ENCODE data around the gene ETFRF1. TPM values are rescaled to one million over a fixed set of nuclear protein-coding genes. Genes with fewer than 3 reads are reported as not detected.

Gene ETFRF1
- total and polyA plus RNA-seq, 2 experiments from 2014 or later: 23.3 to 39.3 TPM

- no peak overlapping the region for H3K27ac ChIP-seq
- H3K27me3 ChIP-seq (replicated peaks; ENCODE audit: insufficient read depth): no peaks in the 10 kb centered on the region
- no peak overlapping the region for H2AFZ ChIP-seq
- no peaks in the 10 kb centered on the region for H3K9me3 ChIP-seq (ENCODE audit: low read depth)
- TF ChIP-seq EZH2 (IDR thresholded peaks at IDR 0.05; ENCODE audit: insufficient read depth, poor library complexity, severe bottlenecking) (no peak), EZH2phosphoT487 (IDR thresholded peaks at IDR 0.05; ENCODE audit: insufficient read depth, low read depth) (no peak)
- in situ Hi-C loops (cut with MboI): no loop called here
- no peak overlapping the region for H3K9ac ChIP-seq
- H4K20me1 ChIP-seq (ENCODE audit: insufficient read depth): no peaks in the 10 kb centered on the region
- 0 out of 2 replicates have a peak, but pooled peaks cover 5% of the 10 kb centered on the region for H3F3A ChIP-seq (ENCODE audit: insufficient read depth)
- no peaks in the 10 kb centered on the region for H3K9me2 ChIP-seq (ENCODE audit: insufficient read depth)
- 31 to 37% methylated on average over 2 of the region's 2 CpGs for WGBS, 2 experiments (ENCODE audit: low coverage in 1 of 2, low lambda C conversion rate in 2 of 2, missing lambda C conversion rate in 2 of 2)
- H3K4me2 ChIP-seq (ENCODE audit: unreplicated experiment): no peak overlapping the region
- H3K36me3 ChIP-seq (ENCODE audit: low read depth): no peaks in the 10 kb centered on the region
- H3K79me2 ChIP-seq (ENCODE audit: insufficient read depth): no peaks in the 10 kb centered on the region
- H3K4me1 ChIP-seq (ENCODE audit: insufficient read depth): peaks cover 5% of the 10 kb centered on the region
- no peak for DNase-seq
- H3K4me3 ChIP-seq: no peak overlapping the region
Observed at GRCh38 chr12:25184132-25184531, 10.9 kb upstream of the ETFRF1 start.

- Histone ChIP-seq H3K27ac (no peak overlapping the region), H2AFZ (no peak overlapping the region), H3K4me1 (ENCODE audit: insufficient read depth) (peaks cover 5% of the 10 kb centered on the region), H3K9me3 (ENCODE audit: low read depth) (no peaks in the 10 kb centered on the region), H3K9ac (no peak overlapping the region), H3K4me3 (no peak overlapping the region), H3K36me3 (ENCODE audit: low read depth) (no peaks in the 10 kb centered on the region), H3K9me2 (ENCODE audit: insufficient read depth) (no peaks in the 10 kb centered on the region), H3K79me2 (ENCODE audit: insufficient read depth) (no peaks in the 10 kb centered on the region), H3F3A (ENCODE audit: insufficient read depth) (0 out of 2 replicates have a peak, but pooled peaks cover 5% of the 10 kb centered on the region), H4K20me1 (ENCODE audit: insufficient read depth) (no peaks in the 10 kb centered on the region), H3K27me3 (replicated peaks; ENCODE audit: insufficient read depth) (no peaks in the 10 kb centered on the region), H3K4me2 (ENCODE audit: unreplicated experiment) (no peak overlapping the region)
- DNase-seq: no peak
- in situ Hi-C loops (cut with MboI): no loop called here
- TF ChIP-seq EZH2phosphoT487 (IDR thresholded peaks at IDR 0.05; ENCODE audit: insufficient read depth, low read depth): no peak
- TF ChIP-seq EZH2 (IDR thresholded peaks at IDR 0.05; ENCODE audit: insufficient read depth, poor library complexity, severe bottlenecking): no peak
- 89 to 93% methylated on average over 4 of the region's 4 CpGs for WGBS, 2 experiments (ENCODE audit: low coverage in 1 of 2, low lambda C conversion rate in 2 of 2, missing lambda C conversion rate in 2 of 2)
Observed at GRCh38 chr12:25186038-25186787, 8.8 kb upstream of the ETFRF1 start.

GRCh38 chr12:25186788-25187402 is 8.1 kb upstream of the ETFRF1 start:
- Histone ChIP-seq H3K4me1 (ENCODE audit: insufficient read depth) (peaks cover 5% of the 10 kb centered on the region), H3K27ac (no peak overlapping the region), H3K4me2 (ENCODE audit: unreplicated experiment) (no peak overlapping the region), H3K27me3 (replicated peaks; ENCODE audit: insufficient read depth) (no peaks in the 10 kb centered on the region), H3K79me2 (ENCODE audit: insufficient read depth) (no peaks in the 10 kb centered on the region), H2AFZ (no peak overlapping the region), H3K4me3 (no peak overlapping the region), H3K9me3 (ENCODE audit: low read depth) (no peaks in the 10 kb centered on the region), H3F3A (ENCODE audit: insufficient read depth) (0 out of 2 replicates have a peak, but pooled peaks cover 5% of the 10 kb centered on the region), H3K9ac (no peak overlapping the region), H3K36me3 (ENCODE audit: low read depth) (no peaks in the 10 kb centered on the region), H4K20me1 (ENCODE audit: insufficient read depth) (no peaks in the 10 kb centered on the region), H3K9me2 (ENCODE audit: insufficient read depth) (no peaks in the 10 kb centered on the region)
- in situ Hi-C loops (cut with MboI): no loop called here
- 87 to 89% methylated on average over 3 of the region's 3 CpGs for WGBS, 2 experiments (ENCODE audit: low coverage in 1 of 2, low lambda C conversion rate in 2 of 2, missing lambda C conversion rate in 2 of 2)
- DNase-seq: no peak
- no peak for TF ChIP-seq EZH2phosphoT487 (IDR thresholded peaks at IDR 0.05; ENCODE audit: insufficient read depth, low read depth)
- TF ChIP-seq EZH2 (IDR thresholded peaks at IDR 0.05; ENCODE audit: insufficient read depth, poor library complexity, severe bottlenecking): no peak

DNA sequence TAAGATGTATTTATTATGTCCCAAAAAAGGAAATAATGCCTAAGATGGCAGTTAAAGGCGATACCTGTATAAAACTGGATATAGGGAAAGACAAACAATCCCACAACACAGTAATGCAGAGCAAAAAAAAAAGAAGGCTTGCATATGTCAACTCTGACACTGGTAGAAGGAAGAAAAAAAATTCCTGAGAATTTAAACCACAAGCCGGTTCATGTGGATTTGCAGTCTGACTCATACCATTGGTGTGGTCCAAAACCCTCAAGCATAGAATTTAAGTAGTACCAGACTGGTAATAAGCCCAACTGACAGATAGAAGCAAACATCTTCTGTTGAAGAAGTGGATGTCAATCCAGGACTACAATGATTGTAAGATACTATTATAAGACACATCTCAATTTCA is 7.3 kb upstream of the ETFRF1 start:
- no peaks in the 10 kb centered on the region for H4K20me1 ChIP-seq (ENCODE audit: insufficient read depth)
- no peaks in the 10 kb centered on the region for H3K9me3 ChIP-seq (ENCODE audit: low read depth)
- no peaks in the 10 kb centered on the region for H3K27me3 ChIP-seq (replicated peaks; ENCODE audit: insufficient read depth)
- no peaks in the 10 kb centered on the region for H3K36me3 ChIP-seq (ENCODE audit: low read depth)
- no peak overlapping the region for H3K27ac ChIP-seq
- H3K4me2 ChIP-seq (ENCODE audit: unreplicated experiment): no peak overlapping the region
- 0 out of 2 replicates have a peak, but pooled peaks cover 5% of the 10 kb centered on the region for H3F3A ChIP-seq (ENCODE audit: insufficient read depth)
- no peaks in the 10 kb centered on the region for H3K9me2 ChIP-seq (ENCODE audit: insufficient read depth)
- no peak overlapping the region for H3K4me3 ChIP-seq
- peak; percentile 88 for DNase-seq
- TF ChIP-seq EZH2 (IDR thresholded peaks at IDR 0.05; ENCODE audit: insufficient read depth, poor library complexity, severe bottlenecking) (no peak), EZH2phosphoT487 (IDR thresholded peaks at IDR 0.05; ENCODE audit: insufficient read depth, low read depth) (no peak)
- H2AFZ ChIP-seq: no peak overlapping the region
- no peaks in the 10 kb centered on the region for H3K79me2 ChIP-seq (ENCODE audit: insufficient read depth)
- in situ Hi-C loops (cut with MboI): no loop called here
- peaks cover 5% of the 10 kb centered on the region for H3K4me1 ChIP-seq (ENCODE audit: insufficient read depth)
- 48% methylated on average over 2 of the region's 2 CpGs for WGBS, 2 experiments (ENCODE audit: low coverage in 1 of 2, low lambda C conversion rate in 2 of 2, missing lambda C conversion rate in 2 of 2)
- no peak overlapping the region for H3K9ac ChIP-seq

Data from GM23248 (cell line).